Epidermal melanocyte (primary cell): ENCODE data around the gene FBXL7.

Source experiments
- DNase-seq: peaks from one replicate; pipeline ENCODE4 v3.0.0; 2011; ENCODE audit warnings: low spot score; ENCODE audit not compliant: insufficient read length

FBXL7 gene

DNA sequence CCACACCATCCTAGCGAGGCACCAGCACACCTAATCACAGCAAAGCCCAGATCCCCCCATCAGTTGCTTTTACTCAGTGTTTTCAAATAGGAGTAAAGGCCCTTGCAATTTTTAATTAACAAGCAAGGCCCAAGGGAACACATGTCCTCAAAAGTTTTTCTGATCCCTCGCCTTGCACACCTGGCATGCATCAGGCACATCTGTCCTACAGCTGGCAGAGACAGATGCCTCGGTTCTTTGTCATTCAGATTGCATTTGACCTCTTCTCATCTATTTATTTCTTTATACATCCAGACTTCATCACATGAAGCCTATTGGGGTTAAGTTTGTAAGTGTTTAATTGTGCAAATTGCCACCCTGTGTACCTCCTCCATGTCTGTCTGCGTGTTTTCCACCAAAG, 438.2 kb downstream of the FBXL7 start:
- DNase-seq = peak; percentile 29

DNA sequence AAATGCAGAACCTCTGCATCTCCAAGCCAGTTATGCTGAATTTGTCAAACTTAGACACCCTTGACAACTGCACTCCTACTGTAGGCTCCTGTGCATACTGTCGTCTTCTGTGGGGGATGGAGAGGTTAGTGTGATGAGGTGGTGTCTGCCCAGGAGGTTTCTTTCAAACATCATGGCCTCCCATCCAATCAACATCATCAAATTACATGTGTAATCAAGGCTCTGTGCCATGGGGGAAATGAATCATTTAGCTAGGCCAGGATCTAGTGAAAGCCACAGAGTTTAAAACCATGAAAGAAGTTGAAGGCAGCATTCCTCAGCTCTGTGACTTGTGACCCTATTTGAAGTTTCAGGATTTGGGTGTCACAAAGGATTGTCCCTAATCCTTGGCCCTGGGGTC, 439.0 kb downstream of the FBXL7 start:
- no peak for DNase-seq

DNA sequence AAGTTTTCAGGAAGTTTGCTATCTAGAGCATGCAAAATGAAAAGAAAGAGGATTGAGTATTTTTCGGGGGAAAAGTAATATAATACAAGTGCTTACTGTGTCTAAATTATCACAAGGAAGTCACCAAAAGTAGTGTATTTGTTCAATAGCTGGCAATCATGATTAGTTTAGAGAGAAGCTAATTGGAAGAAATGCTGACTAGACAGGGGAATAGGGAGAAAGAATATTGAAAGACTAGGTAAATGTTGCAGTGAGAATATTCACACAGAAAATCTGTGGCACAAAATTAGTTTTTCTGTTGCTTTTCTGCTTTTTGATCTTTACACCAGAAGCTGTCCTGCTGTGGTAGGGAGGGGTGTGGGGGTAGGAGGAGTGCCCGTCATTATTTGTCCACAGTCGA, 440.9 kb downstream of the FBXL7 start:
- DNase-seq = no peak

DNA sequence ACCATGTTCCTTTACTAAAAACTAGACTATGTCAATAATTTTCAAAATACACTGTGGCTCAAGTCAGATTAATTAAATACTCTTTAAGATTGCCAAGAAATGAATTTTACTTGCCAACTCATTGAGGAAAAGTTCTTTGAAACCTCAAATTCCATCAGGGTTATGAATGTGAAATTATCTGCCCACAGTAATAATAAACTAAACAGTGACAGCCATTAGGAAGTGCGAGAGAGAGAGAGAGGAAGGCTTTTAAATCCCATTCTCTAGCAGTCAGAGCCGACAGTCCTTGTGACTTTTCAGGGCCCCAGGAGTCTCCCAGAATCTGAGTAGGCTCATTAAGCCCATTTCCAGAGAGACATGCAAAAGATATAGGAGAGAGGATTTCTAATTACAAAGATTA, 443.5 kb downstream of the FBXL7 start:
- DNase-seq = no peak

DNA sequence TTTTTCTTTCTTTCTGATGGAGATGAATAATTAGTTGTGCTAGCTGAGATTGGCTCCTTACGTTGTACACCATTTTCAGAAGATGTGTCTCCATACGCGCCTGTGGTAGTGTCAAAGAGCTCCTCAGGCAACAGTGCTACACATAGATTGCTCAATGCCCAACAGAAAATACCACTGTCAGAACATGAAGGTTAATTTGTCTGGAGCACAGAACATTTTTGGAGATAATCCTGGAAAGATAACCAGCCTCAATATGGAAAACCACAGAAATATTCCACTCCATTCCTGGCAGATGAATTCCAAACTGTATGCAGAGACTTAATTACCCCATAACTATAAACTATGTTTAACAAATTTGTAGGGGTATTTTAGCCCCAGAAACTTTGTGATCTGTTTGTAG, 446.0 kb downstream of the FBXL7 start:
- no peak for DNase-seq

DNA sequence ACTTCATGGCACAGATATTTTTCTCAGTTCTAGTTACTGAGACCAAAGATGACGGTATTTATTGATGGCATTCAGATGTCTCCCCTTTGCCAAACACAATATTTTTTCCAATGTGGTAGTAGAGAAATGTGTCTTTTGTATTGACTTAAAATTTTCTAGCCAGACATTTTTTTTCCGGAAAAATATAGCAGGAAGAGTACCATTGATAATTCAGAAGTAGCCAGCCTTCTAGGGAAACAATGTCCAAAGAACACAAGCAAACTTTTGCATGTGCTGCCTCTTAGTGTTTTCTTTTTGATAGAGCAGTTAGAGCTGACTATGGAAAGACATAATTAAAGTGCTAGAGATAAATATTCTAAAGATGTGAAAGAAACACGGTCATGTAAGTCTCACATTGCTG, 448.2 kb downstream of the FBXL7 start:
- DNase-seq = no peak

DNA sequence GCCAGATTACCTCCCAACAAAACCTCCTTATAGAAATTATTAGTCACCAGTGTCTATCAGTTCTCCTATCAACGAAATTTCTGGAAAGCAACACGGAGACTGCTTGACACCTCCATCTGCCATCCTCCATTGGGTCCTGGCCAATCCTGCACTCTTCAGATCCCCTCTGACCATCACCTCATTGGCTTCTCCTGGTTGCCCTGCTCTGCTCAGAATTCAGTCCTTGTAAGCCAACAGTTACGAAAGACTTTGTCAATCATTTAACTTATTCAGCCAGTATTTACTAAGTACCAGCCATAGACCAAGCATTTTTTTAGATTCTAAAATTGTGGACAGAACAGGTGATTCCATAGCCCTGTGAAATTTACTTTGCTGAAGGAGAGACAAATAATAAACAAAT, 451.1 kb downstream of the FBXL7 start:
- no peak for DNase-seq

DNA sequence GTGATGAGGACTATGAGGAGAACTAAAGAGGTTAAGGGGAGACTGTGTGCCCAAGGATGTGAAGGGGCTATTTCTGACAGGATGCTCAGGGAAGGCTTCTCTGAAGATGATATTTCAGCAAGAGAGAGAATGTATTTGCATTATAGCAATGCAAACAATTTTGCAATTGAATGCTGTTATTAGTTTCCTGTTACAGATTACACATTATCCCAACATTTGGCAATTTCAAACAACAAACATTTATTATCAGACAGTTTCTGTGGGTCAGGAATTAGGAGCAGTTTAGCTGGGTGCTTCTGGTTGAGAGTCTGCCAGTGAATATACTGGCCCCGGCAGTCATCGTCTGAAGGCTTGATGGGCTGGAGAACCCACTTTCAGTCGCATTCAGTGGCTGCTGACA, 451.6 kb downstream of the FBXL7 start:
- DNase-seq = no peak

DNA sequence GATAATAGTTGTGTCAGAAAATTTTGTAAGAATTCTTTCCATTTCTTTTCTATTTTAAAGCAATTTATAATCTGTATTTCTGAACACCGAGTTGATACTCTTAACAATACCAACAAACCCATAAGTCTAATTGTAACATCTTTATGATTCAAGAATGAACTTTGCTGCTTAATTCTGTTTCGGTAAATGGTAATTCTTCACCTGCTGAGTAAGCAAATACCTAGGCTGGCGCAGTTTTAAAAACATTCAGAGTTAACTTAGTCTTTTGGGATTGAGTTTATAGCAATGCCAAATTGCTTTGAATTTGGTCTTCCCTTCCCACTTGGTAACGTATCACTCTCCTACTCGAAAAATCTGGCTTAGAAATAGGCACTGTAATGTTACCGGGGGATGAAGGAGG, 456.6 kb downstream of the FBXL7 start:
- DNase-seq = no peak

DNA sequence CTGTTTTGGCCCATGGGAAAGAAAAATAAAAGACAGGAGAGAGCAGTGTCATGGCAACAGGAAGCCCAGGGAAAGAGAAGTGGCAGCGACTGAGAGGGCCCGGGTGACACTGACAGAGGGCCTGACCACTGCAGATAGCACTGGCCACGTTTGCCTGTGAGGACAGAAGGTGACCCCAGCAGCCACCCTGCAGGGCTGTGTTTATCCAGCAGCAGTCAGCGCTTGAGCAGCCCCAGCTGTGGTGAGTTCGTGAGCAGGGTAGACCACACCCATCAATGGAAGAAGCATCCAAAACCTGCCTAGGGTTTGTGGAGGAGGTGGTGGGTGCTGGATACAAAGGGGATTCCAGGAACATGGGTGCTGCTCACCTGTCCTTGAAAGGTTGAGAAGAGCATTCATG, 457.1 kb downstream of the FBXL7 start:
- no peak for DNase-seq

DNA sequence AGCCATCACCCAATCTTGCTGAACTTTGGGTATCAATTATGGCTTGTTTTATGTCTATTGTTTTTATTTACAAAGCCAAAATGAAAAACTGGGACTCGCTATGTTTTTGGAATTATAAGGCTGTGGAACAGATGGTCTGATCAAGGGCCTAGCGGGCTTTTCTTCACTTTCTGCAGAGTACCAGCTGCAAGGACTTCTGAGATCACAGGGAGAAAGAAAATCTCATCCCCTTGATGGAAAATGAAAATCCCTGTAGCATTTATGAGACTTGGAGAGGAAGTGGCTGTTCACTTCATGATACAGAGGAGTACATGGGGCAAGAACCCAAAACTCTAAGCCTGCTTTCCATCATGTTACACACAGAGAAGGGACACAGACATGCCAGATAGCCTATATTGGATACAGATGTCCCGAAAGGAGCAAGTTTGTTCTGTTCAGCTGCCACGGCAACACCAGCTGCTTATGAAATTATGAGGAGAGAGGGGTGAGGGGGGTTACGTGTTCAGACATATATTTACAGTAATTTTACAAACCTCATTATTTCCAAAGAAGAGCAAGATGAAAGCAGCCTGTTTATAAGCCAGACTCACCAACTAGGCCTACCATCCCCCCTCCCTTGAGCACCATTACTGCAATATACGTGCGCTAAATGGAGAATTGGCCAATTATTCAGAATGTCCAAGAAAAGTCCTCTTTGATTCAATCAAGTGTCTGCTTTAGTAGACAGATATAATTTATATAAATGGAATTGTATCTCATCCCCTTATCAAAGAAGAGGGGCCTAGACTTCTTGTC, 459.6 kb downstream of the FBXL7 start:
- peak; percentile 21 for DNase-seq

DNA sequence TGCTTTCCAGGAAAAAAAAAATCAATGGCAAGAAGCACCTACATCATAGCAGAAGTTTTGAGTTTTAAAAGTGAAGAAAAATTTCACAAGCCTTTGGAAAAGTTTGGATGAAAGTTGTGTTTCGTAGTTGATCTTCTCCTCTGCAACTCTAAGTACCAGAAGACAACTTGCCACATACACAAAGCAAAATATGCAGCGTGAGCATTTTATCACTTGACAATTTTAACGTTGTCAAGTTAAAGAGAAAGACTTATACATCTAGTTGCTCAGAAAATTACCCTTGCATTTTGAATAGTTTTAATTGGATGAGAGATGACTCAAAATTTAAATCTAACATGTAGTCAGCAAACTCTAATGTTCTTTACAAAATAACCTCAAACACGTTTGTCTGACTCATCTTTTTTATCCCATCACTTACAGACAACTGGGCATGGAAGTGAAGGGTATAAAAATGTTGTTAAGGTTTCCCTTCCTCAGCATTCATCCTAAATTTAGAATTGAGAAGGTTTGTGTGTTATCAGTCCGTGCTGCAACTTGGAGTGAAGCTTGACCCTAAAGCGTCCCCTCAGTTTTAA, 466.2 kb downstream of the FBXL7 start:
- DNase-seq = no peak

DNA sequence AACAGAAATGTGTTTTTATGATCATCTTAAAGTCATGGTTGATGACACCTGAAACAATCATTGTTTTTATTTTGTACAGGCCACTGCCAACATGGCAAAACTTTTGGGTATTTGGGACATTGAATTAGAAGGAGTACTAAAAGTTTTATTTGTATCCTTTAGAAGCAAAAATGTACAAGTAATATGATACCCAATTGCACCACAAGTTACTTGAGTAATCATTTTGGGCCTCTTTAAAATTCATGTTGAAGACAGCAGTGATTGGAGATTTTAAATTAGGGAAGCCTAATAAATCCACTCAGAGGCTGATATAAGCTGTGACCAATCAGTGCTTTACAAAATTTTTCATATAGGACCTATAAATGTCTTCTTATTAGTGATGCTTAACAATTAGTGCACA, 466.7 kb downstream of the FBXL7 start:
- no peak for DNase-seq

DNA sequence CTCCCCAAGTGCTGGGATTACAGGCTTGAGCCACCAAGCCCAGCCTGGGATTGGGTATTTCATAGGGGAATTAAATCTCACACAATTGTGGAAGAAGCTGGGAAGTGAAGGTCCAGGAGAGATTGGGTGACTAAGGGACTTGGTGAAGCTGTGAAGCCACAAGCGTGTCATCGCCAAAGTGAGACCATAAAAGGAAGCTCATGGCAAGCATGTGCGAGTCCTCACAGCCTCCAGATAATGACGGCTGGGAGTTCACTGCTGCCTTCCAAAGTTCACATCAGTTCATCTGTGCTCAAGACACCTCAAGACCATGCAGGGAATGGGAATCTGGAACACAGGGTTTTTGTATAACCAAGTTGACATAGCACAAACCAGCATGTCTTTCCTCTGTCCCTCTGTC, 469.0 kb downstream of the FBXL7 start:
- no peak for DNase-seq

DNA sequence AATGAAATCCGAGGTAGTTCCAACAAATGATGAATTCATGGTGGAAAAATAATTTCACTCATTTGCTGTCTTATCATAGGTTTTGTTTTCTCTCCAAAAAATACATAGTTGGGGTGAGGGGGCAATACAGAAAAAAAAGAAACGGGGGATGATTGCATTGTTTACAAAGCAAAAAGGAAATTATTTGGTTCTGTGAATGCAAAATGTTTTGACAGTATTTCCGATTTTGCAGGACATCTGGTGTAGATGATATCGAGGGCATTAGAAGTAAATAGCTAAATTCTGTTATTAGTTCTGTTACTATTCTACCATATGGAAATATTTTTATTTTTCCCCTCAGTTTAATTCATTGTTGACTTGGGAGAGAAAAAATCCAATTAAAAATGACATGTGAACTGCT, 477.9 kb downstream of the FBXL7 start:
- DNase-seq = no peak

DNA sequence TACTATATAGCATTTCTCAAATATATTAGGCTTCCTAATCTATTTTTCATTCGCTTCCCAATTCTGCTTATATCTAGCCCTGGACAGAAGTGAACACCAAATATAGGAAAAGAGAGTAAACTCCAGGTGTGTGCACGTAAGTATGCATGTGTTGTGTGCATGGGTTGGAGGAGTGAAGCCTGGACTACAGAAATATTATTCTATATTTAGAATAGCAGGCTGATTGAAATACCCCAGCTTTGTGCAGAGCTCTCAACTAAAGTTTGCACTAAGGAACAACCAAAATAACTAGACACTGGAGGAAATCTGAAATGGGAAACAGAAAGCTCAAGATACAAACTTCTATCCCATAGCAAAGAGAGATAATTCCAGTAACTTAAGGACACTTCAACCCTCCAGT, 480.9 kb downstream of the FBXL7 start:
- no peak for DNase-seq

DNA sequence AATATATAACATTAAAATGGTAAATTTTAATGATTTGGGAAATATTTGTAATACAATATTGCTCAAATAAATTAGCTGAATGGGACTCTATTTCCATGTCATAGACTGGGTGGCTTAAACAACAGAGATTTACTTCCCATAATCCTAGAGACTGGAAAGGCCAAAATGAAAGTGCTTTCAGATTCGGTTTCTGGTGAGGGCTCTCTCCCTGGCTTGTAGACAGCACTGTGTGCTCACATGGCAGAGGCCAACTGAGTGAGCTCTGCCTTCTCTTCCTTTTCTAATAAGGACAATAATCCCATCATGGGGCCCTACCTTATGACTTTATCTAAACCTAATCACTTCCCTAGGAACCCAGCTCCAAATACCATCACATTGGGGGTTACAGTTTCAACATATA, 483.4 kb downstream of the FBXL7 start:
- DNase-seq = no peak
